Ramos (cell line): ENCODE results near the gene TNS1.

ENCODE experiments used
- in situ Hi-C: fragments of 300-500 bp; cut with MboI; formaldehyde crosslinking; loops from one replicate; pipeline ENCODE4 v1.14.3; 2022; ENCODE audit warnings: low sequenced_read_pairs; ENCODE audit not compliant: unreplicated experiment

Gene TNS1

DNA sequence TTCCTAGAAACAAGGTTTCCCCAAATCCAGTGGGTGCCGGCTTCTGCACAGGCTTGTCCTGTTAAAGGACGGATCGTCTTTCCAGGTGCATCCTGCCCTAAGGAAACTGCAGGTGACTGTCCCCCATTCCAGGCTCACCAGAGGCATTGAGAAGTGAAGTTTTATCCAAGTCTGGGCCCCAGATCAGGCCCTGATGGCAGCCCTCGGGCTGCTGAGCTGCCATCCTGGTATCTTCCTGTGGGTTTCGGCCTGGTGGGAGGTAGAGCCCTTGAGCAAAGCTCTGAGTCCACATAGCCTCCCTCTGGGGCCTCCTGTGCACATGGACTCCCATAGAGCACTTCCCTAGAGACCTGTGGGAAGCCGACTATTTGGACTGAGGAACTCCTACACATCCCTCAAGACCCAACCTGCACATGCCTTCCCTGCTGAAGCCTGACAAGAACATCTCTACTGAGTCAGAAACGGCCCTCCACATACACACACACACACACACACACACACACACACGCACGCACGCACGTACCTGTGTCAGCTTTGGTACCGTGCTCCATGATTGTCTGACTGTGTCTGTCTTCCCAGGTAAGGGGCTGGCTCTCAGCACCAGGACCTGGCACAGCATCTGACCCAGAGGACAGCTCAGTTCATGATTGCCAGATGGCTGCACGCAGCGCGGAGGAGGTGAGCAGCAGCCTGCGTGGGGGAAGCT lies 16.4 kb downstream of the TNS1 start:
- in situ Hi-C loops: loop anchor here (10.0 kb wide), 1 partner anchor 192 kb away; no protein-coding TSS in a partner anchor

DNA sequence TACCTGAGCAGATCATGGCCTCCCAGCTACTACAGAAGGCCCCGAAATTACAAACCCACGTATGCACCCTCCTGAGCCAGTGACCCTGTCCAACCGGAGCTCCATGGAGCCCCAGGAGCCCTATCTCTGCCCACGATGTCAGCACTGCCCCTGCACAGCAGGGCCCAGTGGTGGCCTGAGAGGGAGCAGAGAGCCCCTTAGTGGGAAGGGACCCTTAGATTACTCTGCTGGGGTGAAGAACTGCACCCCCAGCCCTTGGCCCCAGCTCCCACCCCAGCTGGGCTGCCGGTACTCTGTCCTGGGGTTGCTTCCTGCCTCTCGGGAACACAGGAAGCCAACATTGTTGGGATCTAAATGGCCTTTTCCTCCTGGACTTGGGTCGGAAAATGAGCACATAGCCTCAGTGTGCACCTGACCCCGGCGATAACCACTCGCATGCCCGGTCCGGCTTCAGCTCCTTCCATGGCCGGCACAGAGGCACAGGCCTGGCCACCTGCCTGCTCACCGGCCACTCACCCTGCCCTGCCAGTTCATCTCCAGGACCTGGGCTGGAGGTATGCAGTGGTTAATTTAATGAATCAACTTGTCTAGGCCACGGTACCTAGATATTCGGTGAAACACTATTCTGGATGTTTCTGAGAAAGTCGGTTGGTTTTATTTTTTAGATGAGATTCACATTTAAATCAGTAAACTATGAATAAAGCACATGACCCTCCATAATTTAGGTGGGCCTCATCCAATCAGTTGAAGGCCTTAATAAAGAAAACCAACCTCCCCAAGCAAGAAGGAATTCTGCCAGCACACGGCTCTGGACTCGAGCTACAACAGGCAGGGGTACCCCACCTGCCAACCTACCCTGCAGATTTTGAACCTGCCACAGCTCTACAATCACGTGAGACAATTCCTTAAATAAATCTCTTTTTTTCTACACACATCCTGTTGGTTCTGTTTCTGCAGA lies 19.2 kb downstream of the TNS1 start:
- in situ Hi-C loops: loop anchor here (10.0 kb wide), 1 partner anchor 189 kb away; no protein-coding TSS in a partner anchor

DNA sequence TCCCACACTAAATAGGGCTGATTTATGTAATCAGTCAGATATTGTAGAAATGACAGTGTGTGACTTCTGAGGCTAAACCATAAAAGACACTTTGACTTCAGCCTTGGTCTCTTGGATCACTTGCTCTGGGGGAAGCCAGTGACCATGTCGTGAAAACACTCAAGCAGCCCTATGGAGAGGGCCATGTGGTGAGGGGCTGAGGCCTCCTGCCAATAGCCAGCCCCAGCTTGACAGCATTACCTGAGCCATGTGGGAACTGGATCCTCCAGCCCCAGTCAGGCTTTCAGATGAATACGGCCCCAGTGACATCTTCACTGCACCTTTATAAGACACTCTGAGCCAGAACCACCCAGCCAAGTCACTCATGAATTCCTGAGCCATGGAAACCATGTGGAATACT lies 20.8 kb downstream of the TNS1 start:
- in situ Hi-C loops: loop anchor here (10.0 kb wide), 1 partner anchor 187 kb away; no protein-coding TSS in a partner anchor

- in situ Hi-C loops: loop anchor here (10.0 kb wide), 1 partner anchor 186 kb away; no protein-coding TSS in a partner anchor
These were observed 21.6 kb downstream of the TNS1 start for GRCh38 chr2:217981084-217981730.

GRCh38 chr2:217980591-217980990 lies 22.2 kb downstream of the TNS1 start:
- in situ Hi-C loops: loop anchor here (10.0 kb wide), 1 partner anchor 186 kb away; no protein-coding TSS in a partner anchor

DNA sequence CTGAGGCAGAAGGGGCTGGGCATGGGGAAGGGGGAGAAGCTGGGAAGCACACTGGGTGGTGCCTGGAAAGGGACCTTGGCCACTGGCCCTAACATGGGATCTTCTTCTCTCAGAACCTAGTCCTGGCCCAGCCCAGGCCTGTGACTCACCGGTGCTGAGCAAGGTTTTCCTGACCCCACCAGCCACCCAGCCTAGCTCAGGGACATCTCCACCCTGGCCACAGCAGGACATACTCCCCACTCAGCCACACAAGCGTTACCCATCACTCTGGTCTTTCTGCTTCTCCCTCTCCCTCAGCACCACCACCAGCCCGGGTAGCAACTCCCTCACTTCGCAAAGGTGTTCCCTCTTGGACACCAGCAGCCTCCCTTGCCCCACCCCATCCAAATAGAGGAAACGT lies 22.8 kb downstream of the TNS1 start:
- in situ Hi-C loops: loop anchor here (10.0 kb wide), 1 partner anchor 185 kb away; no protein-coding TSS in a partner anchor

DNA sequence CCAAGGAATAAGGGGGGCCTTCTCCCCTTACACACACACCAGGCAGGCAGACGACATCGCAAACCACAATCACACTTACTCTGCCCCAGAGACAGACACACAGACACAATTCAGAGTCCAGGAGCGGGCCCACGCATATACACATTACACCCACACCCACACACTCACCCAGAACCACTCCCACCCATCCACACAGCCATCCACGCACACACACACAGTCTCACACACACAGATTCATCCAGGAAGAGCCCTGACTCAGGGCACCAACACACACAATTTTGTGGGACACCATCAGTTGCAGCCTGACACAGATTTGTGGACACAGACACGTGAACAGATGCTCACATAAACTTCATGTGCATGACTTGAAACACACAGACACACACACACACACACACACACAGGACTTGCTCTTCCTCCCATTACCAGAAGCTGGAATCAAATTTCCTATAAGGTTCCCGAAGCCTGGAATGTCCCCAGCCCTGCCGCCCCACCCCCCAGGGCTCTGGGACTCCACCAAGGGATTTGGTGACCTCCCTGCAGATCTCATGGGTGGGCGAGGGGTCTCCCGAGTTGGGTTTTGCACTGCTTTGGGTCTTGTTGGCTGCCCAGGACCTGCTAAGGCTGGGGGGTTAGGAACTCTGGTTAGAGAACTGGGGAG lies 23.5 kb downstream of the TNS1 start:
- in situ Hi-C loops: no loop called here

GRCh38 chr2:217978536-217979150 lies 24.2 kb downstream of the TNS1 start:
- in situ Hi-C loops: no loop called here

- in situ Hi-C loops: no loop called here
These were observed 24.8 kb downstream of the TNS1 start for GRCh38 chr2:217977840-217978535.

DNA sequence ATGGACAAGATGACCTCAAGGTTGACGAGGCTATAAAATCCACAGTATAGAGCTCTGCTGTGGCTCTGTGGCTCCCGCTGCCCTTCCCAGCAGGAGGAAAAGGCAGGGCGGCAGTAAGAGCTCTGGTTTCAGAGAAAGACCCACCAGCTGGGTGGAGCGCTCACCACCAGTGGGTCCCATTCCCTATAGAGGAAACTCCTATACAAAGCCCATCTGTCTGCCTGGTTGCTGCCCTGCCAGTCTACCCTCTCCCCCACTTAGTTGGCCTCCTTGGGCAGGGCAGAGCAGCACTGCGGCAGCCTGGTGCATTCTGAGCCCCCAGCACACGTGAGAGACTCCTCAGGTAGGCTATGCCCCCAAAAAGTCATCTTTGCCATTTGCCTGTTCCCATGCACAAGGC lies 26.5 kb downstream of the TNS1 start:
- in situ Hi-C loops: no loop called here

GRCh38 chr2:217975626-217976025 lies 27.2 kb downstream of the TNS1 start:
- in situ Hi-C loops: no loop called here

- in situ Hi-C loops: no loop called here
These were observed 28.3 kb downstream of the TNS1 start for GRCh38 chr2:217974389-217975005.

DNA sequence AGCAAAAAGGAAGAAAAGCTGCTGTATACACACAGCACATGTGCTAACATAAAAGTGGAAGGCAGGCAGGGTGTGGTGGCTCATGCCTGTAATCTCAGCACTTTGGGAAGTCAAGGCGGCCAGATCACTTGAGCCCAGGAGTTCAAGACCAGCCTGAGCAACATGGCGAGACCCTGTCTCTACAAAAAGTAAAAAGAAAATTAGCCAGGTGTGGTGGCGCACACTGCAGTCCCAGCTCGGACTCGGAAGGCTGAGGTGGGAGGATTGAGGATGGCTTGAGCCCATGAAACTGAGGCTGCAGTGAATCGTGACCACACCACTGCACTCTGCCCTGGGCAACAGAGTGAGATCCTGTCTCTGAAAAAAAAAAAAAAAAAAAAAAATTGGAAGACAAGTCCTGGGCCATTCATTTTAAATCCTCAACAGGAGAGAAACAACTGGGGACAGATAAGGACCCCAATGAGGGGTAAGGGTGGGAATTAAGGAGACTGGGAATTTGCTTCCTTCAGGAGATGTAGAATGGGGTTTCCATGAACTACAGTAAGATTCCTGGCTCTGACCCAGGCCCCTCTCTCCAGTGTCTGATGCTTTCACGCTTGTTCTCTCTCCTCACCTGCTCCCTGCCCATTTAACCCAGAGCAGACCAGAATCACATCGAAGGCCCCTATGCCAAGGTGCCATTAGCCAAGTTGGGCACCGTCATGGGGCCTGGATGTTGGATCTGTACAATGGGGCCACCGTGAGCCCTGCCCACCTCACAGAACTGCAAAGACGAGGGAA lies 29.6 kb downstream of the TNS1 start:
- in situ Hi-C loops: no loop called here

DNA sequence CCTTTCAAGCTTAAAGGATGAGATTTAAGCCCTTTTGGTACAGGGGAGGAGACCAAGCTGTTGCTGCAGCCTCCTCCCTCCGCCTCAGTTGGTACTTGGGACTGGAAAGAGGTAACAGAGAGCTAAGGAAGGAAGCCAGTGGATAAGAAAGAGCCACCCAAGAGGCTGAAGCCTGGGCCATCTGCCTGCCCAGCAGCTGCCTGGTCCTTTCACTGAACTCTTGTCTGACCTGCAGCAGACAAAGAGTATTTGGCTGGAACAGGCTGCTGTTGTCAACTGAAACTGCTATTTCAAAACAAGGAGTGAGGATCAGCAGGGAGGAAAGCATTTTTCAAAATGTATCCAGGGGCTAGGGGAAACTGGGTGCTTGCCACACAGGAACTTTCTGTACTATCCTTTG lies 30.3 kb downstream of the TNS1 start:
- in situ Hi-C loops: no loop called here

DNA sequence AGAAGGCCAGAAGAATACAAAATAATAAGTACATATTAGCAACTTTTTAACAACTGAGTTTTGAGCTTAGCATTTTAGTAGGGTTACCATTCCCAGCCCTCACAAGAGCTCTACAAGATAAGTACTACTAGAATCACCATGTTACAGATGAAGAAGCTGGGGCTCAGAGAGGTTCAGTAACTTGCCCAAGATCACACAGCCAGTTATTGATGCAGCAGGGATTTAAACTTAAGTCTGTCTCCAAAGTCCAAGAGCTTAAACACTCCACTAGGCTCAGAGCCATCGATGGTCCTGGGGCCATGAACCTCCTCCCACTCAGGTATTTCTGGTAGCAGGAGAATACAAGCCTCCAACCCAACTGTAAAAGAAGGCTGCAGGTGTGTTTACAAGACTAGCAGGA lies 30.8 kb downstream of the TNS1 start:
- in situ Hi-C loops: no loop called here

GRCh38 chr2:217971166-217971565 lies 31.6 kb downstream of the TNS1 start:
- in situ Hi-C loops: no loop called here

- in situ Hi-C loops: no loop called here
These were observed 32.6 kb downstream of the TNS1 start for GRCh38 chr2:217970206-217970605.

- in situ Hi-C loops: no loop called here
These were observed 33.2 kb downstream of the TNS1 start for GRCh38 chr2:217969588-217969987.
